HUDEP-2 (cell line): ENCODE results near the gene GPR75.
A peak's percentile ranks its signal among the peaks of the same experiment; 100 is the strongest.
"Not testable (repeated sequence)": the region's sequence is repeated elsewhere in the genome, so short reads cannot be mapped to it uniquely, and the experiment has no call there.

Experiments used
- DNase-seq, 76 experiments: peaks; one replicate each; lab custom pipeline; 2025; ENCODE audit not compliant: unreplicated experiment in 76 of 76; lab: John Stamatoyannopoulos, UW

GPR75 gene

GRCh38 chr2:53854678-53855077 lies 5.1 kb downstream of the GPR75 start:
- no peak for DNase-seq

- DNase-seq, result no peak
Measured at GRCh38 chr2:53852532-53852931, 7.2 kb downstream of the GPR75 start.

GRCh38 chr2:53851052-53851757 lies 8.6 kb downstream of the GPR75 start:
- not testable (repeated sequence) for DNase-seq

GRCh38 chr2:53848062-53848461 lies 11.7 kb downstream of the GPR75 start:
- DNase-seq, result no peak

GRCh38 chr2:53843595-53843994 lies 16.2 kb downstream of the GPR75 start:
- DNase-seq, result peak in 7 of 76 experiments; percentile 1 to 24 (median 4)

GRCh38 chr2:53842891-53843290 lies 16.9 kb downstream of the GPR75 start:
- no peak for DNase-seq

- DNase-seq, result not testable (repeated sequence)
Measured at GRCh38 chr2:53841651-53842050, 18.1 kb downstream of the GPR75 start.

- no peak for DNase-seq
Measured at GRCh38 chr2:53840580-53840979, 19.2 kb downstream of the GPR75 start.

GRCh38 chr2:53829980-53830290 lies 29.8 kb downstream of the GPR75 start:
- DNase-seq, result not testable (repeated sequence)

GRCh38 chr2:53829273-53829979 lies 30.3 kb downstream of the GPR75 start:
- no peak for DNase-seq

- DNase-seq, result no peak
Measured at GRCh38 chr2:53828331-53828730, 31.4 kb downstream of the GPR75 start.

GRCh38 chr2:53827398-53828175 lies 32.2 kb downstream of the GPR75 start:
- no peak for DNase-seq

- DNase-seq, result no peak
Measured at GRCh38 chr2:53826587-53827397, 33.0 kb downstream of the GPR75 start.

- DNase-seq, result no peak
Measured at GRCh38 chr2:53826030-53826410, 33.7 kb downstream of the GPR75 start.

GRCh38 chr2:53823639-53824038 lies 36.1 kb downstream of the GPR75 start:
- peak in 9 of 76 experiments; percentile 1 to 19 (median 4) for DNase-seq

- DNase-seq, result no peak
Measured at GRCh38 chr2:53821810-53822209, 38.0 kb downstream of the GPR75 start.

GRCh38 chr2:53820711-53821110 lies 39.1 kb downstream of the GPR75 start:
- no peak for DNase-seq

- no peak for DNase-seq
Measured at GRCh38 chr2:53820048-53820447, 39.7 kb downstream of the GPR75 start.

GRCh38 chr2:53819634-53820033 lies 40.1 kb downstream of the GPR75 start:
- DNase-seq, result no peak

GRCh38 chr2:53818854-53819435 lies 40.8 kb downstream of the GPR75 start:
- DNase-seq, result no peak
